CD14-positive monocyte (primary cell): ENCODE data around the gene TENT4B. TPM values are rescaled to one million over a fixed set of nuclear protein-coding genes. Genes with fewer than 3 reads are reported as not detected.

ENCODE experiments used
- DNase-seq, 3 donors: peaks; one replicate each; pipeline ENCODE4 v3.0.0-alpha.2; 2011 to 2022
- H2AFZ ChIP-seq: 2 replicates; pipeline ENCODE4 v1.6.0; 2012; ENCODE audit warnings: mild to moderate bottlenecking, low read depth, low read length, inconsistent platforms; ENCODE audit not compliant: insufficient read depth, poor library complexity, severe bottlenecking
- H3K27ac ChIP-seq, 2 donors: 1 replicate in 1 of 2; 2 replicates in 1 of 2; pipeline ENCODE4 v1.5.1; 2012 to 2013; ENCODE audit warnings: low read length in 2 of 2, control low read depth in 1 of 2, inconsistent platforms in 1 of 2, low read depth in 1 of 2, mild to moderate bottlenecking in 1 of 2
- H3K27me3 ChIP-seq, 2 donors: one replicate each; pipeline versions ENCODE4 v1.6.0 to v1.6.1; 2011 to 2013; ENCODE audit warnings: low read length in 2 of 2; ENCODE audit not compliant: control insufficient read depth in 2 of 2, insufficient read depth in 2 of 2
- H3K36me3 ChIP-seq, 2 donors: replicated peaks in 1 of 2; 1 replicate in 1 of 2; 2 replicates in 1 of 2; pipeline versions ENCODE4 v1.5.1 to v1.6.1; 2012 to 2013; ENCODE audit warnings: low read length in 2 of 2, control low read depth in 1 of 2, inconsistent platforms in 1 of 2, mild to moderate bottlenecking in 1 of 2; ENCODE audit not compliant: insufficient read depth in 2 of 2, control insufficient read depth in 1 of 2
- H3K4me1 ChIP-seq, 2 donors: 1 replicate in 1 of 2; 2 replicates in 1 of 2; pipeline versions ENCODE4 v1.5.1 to v1.6.1; 2012 to 2013; ENCODE audit warnings: low read length in 2 of 2, control low read depth in 1 of 2, inconsistent platforms in 1 of 2, mild to moderate bottlenecking in 1 of 2, moderate library complexity in 1 of 2; ENCODE audit not compliant: insufficient read depth in 2 of 2, control insufficient read depth in 1 of 2
- H3K4me2 ChIP-seq: replicated peaks from 2 replicates; pipeline ENCODE3; 2012; ENCODE audit warnings: low read length, moderate library complexity, mild to moderate bottlenecking; ENCODE audit not compliant: poor library complexity, severe bottlenecking; ENCODE audit errors: extremely low read depth
- H3K4me3 ChIP-seq, 3 experiments: fragments of 200-600 bp in 1 of 3; sonication (generic) in 1 of 3; replicated peaks in 1 of 3; 1 replicate in 2 of 3; 2 replicates in 1 of 3; pipeline ENCODE4 v1.5.1; 2011 to 2013; ENCODE audit warnings: low read length in 3 of 3, mild to moderate bottlenecking in 3 of 3, control low read depth in 2 of 3, low read depth in 2 of 3, inconsistent platforms in 1 of 3, moderate library complexity in 1 of 3
- H3K79me2 ChIP-seq: 2 replicates; pipeline ENCODE4 v1.6.0; 2012; ENCODE audit warnings: mild to moderate bottlenecking, control low read depth, inconsistent platforms, low read length, moderate library complexity; ENCODE audit not compliant: insufficient read depth
- H3K9ac ChIP-seq: 2 replicates; pipeline ENCODE4 v1.6.0; 2017; ENCODE audit warnings: low read length, mild to moderate bottlenecking; ENCODE audit not compliant: insufficient read depth, poor library complexity, severe bottlenecking
- H3K9me3 ChIP-seq, 2 donors: replicated peaks in 1 of 2; 1 replicate in 1 of 2; 2 replicates in 1 of 2; pipeline versions ENCODE4 v1.5.1 to v1.6.1; 2012 to 2013; ENCODE audit warnings: low read length in 2 of 2, control low read depth in 1 of 2; ENCODE audit not compliant: control insufficient read depth in 1 of 2, insufficient read depth in 1 of 2
- H4K20me1 ChIP-seq: 2 replicates; pipeline ENCODE4 v1.6.0; 2012; ENCODE audit warnings: mild to moderate bottlenecking, low read length, control low read depth, moderate library complexity; ENCODE audit not compliant: insufficient read depth
- H3K27ac Mint-ChIP-seq, 7 donors: one replicate each; pipeline ENCODE4 v1.8.0; 2020; ENCODE audit warnings: mild to moderate bottlenecking in 7 of 7, mixed read lengths in 7 of 7, moderate library complexity in 6 of 7, inconsistent platforms in 2 of 7
- H3K27me3 Mint-ChIP-seq, 3 donors: one replicate each; pipeline ENCODE4 v1.8.0; 2021 to 2022; ENCODE audit warnings: low read depth in 3 of 3, mild to moderate bottlenecking in 3 of 3, mixed read lengths in 3 of 3, moderate library complexity in 3 of 3, inconsistent platforms in 1 of 3
- H3K36me3 Mint-ChIP-seq, 2 donors: one replicate each; pipeline ENCODE4 v1.8.0; 2020; ENCODE audit warnings: mixed read lengths in 2 of 2, inconsistent platforms in 1 of 2, mild to moderate bottlenecking in 1 of 2
- H3K4me1 Mint-ChIP-seq: one replicate; pipeline ENCODE4 v1.8.0; 2020; ENCODE audit warnings: mild to moderate bottlenecking, mixed read lengths
- H3K4me3 Mint-ChIP-seq, 2 donors: one replicate each; pipeline ENCODE4 v1.8.0; 2020; ENCODE audit warnings: mild to moderate bottlenecking in 2 of 2, mixed read lengths in 2 of 2, moderate library complexity in 1 of 2
- H3K9me3 Mint-ChIP-seq, 7 donors: one replicate each; pipeline ENCODE4 v1.8.0; 2020 to 2022; ENCODE audit warnings: mixed read lengths in 7 of 7, mild to moderate bottlenecking in 6 of 7, moderate library complexity in 6 of 7, inconsistent platforms in 2 of 7
- WGBS: methylation state at CpG from one replicate; pipeline ENCODE4 v1.1.5; 2013; ENCODE audit warnings: missing lambda C conversion rate; ENCODE audit not compliant: insufficient coverage; 5-methylcytosine and 5-hydroxymethylcytosine counted together
- intact Hi-C, 2 donors: fragments of 100-400 bp; cut with micrococcal nuclease; formaldehyde crosslinking; loops; one replicate each; pipeline versions ENCODE4 v1.15.0 to v1.15.1; 2023
- polyA plus RNA-seq, 3 donors: library from polyadenylated mRNA; depleted of rRNA in 1 of 3; unstranded in 2 of 3; stranded (reverse) in 1 of 3; fragments of 300-500 nt in 2 of 3; fragments of >200 nt in 1 of 3; fragmentation: Illumina TruSeq in 2 of 3; gene quantifications; 1 replicate in 2 of 3; 2 replicates in 1 of 3; pipeline ENCODE4 v1.2.3, GENCODE V29; 2012 to 2021
- TF ChIP-seq, protein P1 (sequence below): fragments of 200-600 bp; IDR thresholded peaks from one replicate; pipeline ENCODE4 v1.8.0; 2022; ENCODE audit warnings: antibody characterized with exemption, mild to moderate bottlenecking

TENT4B gene
- polyA plus RNA-seq, 3 donors: 1.4 to 9.0 (median 1.7) TPM

DNA sequence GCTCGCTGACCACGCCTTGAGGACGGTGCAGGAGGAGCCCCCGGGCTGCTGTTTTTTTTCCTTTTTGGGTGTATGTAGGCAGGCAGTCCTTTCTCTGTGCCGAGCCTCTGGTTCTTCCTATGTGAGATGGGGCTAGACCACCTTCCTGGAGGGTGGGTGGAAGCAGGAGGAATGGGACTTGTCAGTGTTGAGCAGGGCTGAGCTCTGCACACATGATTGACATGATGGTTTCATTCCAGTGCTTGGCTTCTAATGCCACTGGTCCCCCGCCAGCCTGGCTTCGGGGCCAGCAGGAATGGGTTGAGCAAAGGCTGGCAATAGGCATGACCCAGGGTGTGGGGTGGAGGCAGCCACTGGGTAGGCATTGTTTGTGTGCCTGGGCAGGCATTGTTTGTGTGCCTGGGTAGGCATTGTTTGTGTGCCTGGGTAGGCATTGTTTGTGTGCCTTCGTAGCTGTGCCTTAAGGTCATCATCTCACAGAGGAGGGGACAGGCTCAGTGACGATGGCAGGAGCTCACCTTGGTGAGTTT, 99.0 kb downstream of the TENT4B start:
- Mint-ChIP-seq H3K9me3 (peaks cover 0 to 3% (median 0%) of the 10 kb centered on the region in 7 donors), H3K4me3 (no peak overlapping the region)
- no peak overlapping the region for H2AFZ ChIP-seq

DNA sequence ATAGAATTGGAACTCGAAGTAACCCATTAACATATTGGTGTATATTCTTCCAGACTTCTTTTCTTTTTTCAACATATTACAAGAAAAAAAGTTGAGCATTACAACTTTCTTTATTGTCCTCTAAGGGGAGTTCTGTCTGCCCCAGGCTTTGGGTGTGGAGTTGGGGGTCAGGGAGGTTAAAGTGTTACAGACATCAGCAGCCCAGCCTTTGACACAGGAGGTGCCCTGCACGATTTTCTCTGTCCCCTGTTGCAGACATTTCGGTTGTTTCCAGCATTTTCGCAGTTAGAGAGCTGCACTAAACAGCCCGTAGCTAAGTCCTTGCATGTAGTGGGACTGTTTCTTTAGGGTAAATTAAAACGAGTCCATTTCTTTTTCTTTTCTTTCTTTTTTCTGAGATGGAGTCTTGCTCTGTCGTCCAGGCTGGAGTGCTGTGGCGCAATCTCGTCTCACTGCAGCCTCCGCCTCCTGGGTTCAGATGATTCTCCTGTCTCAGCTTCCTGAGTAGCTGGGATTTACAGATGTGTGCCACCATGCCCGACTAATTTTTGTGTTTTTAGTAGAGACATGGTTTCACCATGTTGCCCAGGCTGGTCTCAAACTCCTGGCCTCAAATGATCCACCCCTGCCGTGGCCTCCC, 99.9 kb downstream of the TENT4B start:
- peaks cover 11 to 36% of the 10 kb centered on the region in 2 donors for H3K4me1 ChIP-seq
- no peak overlapping the region for H3K4me2 ChIP-seq
- no peaks in the 10 kb centered on the region for H3K27me3 ChIP-seq
- H4K20me1 ChIP-seq: peaks cover 9% of the 10 kb centered on the region
- Mint-ChIP-seq H3K9me3 (peaks cover 0 to 3% (median 0%) of the 10 kb centered on the region in 7 donors), H3K27me3 (peaks cover 0 to 8% (median 2%) of the 10 kb centered on the region in 3 donors), H3K4me1 (peaks cover 34% of the 10 kb centered on the region), H3K27ac (peak overlapping the region in 1 of 7 donors; percentile 73), H3K4me3 (no peak overlapping the region), H3K36me3 (peaks cover 9 to 11% of the 10 kb centered on the region in 2 donors)
- H3K36me3 ChIP-seq: no peaks in the 10 kb centered on the region
- H3K9me3 ChIP-seq: no peaks in the 10 kb centered on the region
- DNase-seq: no peak
- H3K4me3 ChIP-seq: no peak overlapping the region
- H3K9ac ChIP-seq: no peak overlapping the region
- no peak overlapping the region for H3K27ac ChIP-seq
- peaks cover 33% of the 10 kb centered on the region for H3K79me2 ChIP-seq
- no peak overlapping the region for H2AFZ ChIP-seq
- intact Hi-C loops: no loop called here
- TF ChIP-seq, protein P1, sequence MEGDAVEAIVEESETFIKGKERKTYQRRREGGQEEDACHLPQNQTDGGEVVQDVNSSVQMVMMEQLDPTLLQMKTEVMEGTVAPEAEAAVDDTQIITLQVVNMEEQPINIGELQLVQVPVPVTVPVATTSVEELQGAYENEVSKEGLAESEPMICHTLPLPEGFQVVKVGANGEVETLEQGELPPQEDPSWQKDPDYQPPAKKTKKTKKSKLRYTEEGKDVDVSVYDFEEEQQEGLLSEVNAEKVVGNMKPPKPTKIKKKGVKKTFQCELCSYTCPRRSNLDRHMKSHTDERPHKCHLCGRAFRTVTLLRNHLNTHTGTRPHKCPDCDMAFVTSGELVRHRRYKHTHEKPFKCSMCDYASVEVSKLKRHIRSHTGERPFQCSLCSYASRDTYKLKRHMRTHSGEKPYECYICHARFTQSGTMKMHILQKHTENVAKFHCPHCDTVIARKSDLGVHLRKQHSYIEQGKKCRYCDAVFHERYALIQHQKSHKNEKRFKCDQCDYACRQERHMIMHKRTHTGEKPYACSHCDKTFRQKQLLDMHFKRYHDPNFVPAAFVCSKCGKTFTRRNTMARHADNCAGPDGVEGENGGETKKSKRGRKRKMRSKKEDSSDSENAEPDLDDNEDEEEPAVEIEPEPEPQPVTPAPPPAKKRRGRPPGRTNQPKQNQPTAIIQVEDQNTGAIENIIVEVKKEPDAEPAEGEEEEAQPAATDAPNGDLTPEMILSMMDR: no peak
- 18% methylated on average over 5 of the region's 12 CpGs for WGBS

More for the DNA sequence above, 99.0 kb downstream of the TENT4B start:
- H3K36me3 ChIP-seq: no peaks in the 10 kb centered on the region
- H3K27ac ChIP-seq: no peak overlapping the region
- H4K20me1 ChIP-seq: peaks cover 9% of the 10 kb centered on the region
- no peak overlapping the region for H3K4me2 ChIP-seq
- H3K9ac ChIP-seq: no peak overlapping the region
- Mint-ChIP-seq H3K27me3 (peaks cover 0 to 8% (median 2%) of the 10 kb centered on the region in 3 donors), H3K27ac (peak overlapping the region in 1 of 7 donors; percentile 50), H3K36me3 (peaks cover 9 to 11% of the 10 kb centered on the region in 2 donors), H3K4me1 (peaks cover 38% of the 10 kb centered on the region)
- WGBS: 92% methylated on average over 6 of the region's 9 CpGs
- H3K4me1 ChIP-seq: peaks cover 12 to 44% of the 10 kb centered on the region in 2 donors
- intact Hi-C loops: no loop called here
- H3K9me3 ChIP-seq: no peaks in the 10 kb centered on the region
- no peak overlapping the region for H3K4me3 ChIP-seq
- no peak for DNase-seq
- TF ChIP-seq, protein P1: no peak
- H3K79me2 ChIP-seq: peaks cover 41% of the 10 kb centered on the region
- no peaks in the 10 kb centered on the region for H3K27me3 ChIP-seq
